DOHH2 (cell line): Measurements from ENCODE around the gene PPFIBP2.

Experiments
- H3F3A ChIP-seq: fragments of 200-600 bp; sonication (generic), shearing (Covaris generic); 2 replicates; pipeline ENCODE4 v1.6.0; 2016; ENCODE audit warnings: antibody characterized with exemption, mild to moderate bottlenecking; ENCODE audit not compliant: control insufficient read depth, insufficient read depth
- H3K27ac ChIP-seq: fragments of 200-600 bp; sonication (generic); 2 replicates; pipeline ENCODE4 v1.5.1; 2014; ENCODE audit warnings: low read depth, mild to moderate bottlenecking, low read length, moderate library complexity
- H3K27me3 ChIP-seq: fragments of 200-600 bp; sonication (generic); 2 replicates; pipeline ENCODE4 v1.6.1; 2014; ENCODE audit warnings: mild to moderate bottlenecking, low read length, mixed read lengths; ENCODE audit not compliant: control insufficient read depth
- H3K36me3 ChIP-seq: fragments of 200-600 bp; sonication (generic); 2 replicates; pipeline ENCODE4 v1.6.1; 2014; ENCODE audit warnings: mild to moderate bottlenecking, low read length, moderate library complexity, mixed read lengths; ENCODE audit not compliant: control insufficient read depth
- H3K4me1 ChIP-seq: fragments of 200-600 bp; sonication (generic); 2 replicates; pipeline ENCODE4 v1.6.1; 2014; ENCODE audit warnings: mild to moderate bottlenecking, low read length, mixed read lengths; ENCODE audit not compliant: control insufficient read depth
- H3K4me2 ChIP-seq: fragments of 200-600 bp; sonication (generic); 2 replicates; pipeline ENCODE4 v1.6.0; 2014; ENCODE audit warnings: mild to moderate bottlenecking, low read length, moderate library complexity
- H3K4me3 ChIP-seq: fragments of 200-600 bp; sonication (generic); 2 replicates; pipeline ENCODE4 v1.5.1; 2014; ENCODE audit warnings: mild to moderate bottlenecking, low read length, mixed read lengths
- H3K79me2 ChIP-seq: fragments of 200-600 bp; sonication (generic); 2 replicates; pipeline ENCODE4 v1.6.1; 2014; ENCODE audit warnings: mild to moderate bottlenecking, low read length, mixed read lengths; ENCODE audit not compliant: control insufficient read depth
- H3K9me2 ChIP-seq: fragments of 200-600 bp; sonication (generic); replicated peaks from 2 replicates; pipeline ENCODE4 v1.6.1; 2014; ENCODE audit warnings: mild to moderate bottlenecking, low read length, mixed read lengths; ENCODE audit not compliant: control insufficient read depth
- H3K9me3 ChIP-seq: fragments of 200-600 bp; sonication (generic); 2 replicates; pipeline ENCODE4 v1.6.1; 2014; ENCODE audit warnings: antibody characterized with exemption, low read length, mixed read lengths; ENCODE audit not compliant: control insufficient read depth, insufficient read depth
- H4K20me1 ChIP-seq: fragments of 200-600 bp; sonication (generic); 2 replicates; pipeline ENCODE4 v1.6.0; 2014; ENCODE audit warnings: low read depth, mild to moderate bottlenecking, antibody characterized with exemption, low read length, moderate library complexity; ENCODE audit not compliant: control insufficient read depth, insufficient read depth
- CTCF ChIP-seq: fragments of 200-600 bp; sonication (generic); IDR thresholded peaks from one replicate; pipeline ENCODE4 v1.5.1; 2014; ENCODE audit warnings: antibody characterized with exemption, mild to moderate bottlenecking, low read depth, low read length; ENCODE audit not compliant: poor library complexity, severe bottlenecking
- EZH2phosphoT487 ChIP-seq: fragments of 200-600 bp; sonication (generic); IDR thresholded peaks from 2 replicates; pipeline ENCODE4 v1.6.1; 2017; ENCODE audit warnings: borderline replicate concordance, mild to moderate bottlenecking, antibody characterized with exemption, low read length, moderate library complexity, mixed read lengths

Gene PPFIBP2

GRCh38 chr11:7527029-7527428 lies 13.2 kb downstream of the PPFIBP2 start:
- Histone ChIP-seq H3K79me2 (peaks cover 38% of the 10 kb centered on the region), H3K4me1 (peaks cover 39% of the 10 kb centered on the region), H3K27me3 (no peaks in the 10 kb centered on the region), H3K4me3 (no peak overlapping the region), H3K27ac (no peak overlapping the region), H3K9me2 (no peaks in the 10 kb centered on the region), H3K36me3 (no peaks in the 10 kb centered on the region), H4K20me1 (no peaks in the 10 kb centered on the region), H3K9me3 (no peaks in the 10 kb centered on the region), H3F3A (no peaks in the 10 kb centered on the region), H3K4me2 (no peak overlapping the region)
- TF ChIP-seq CTCF (no peak), EZH2phosphoT487 (no peak)

GRCh38 chr11:7528514-7529049 lies 14.8 kb downstream of the PPFIBP2 start:
- Histone ChIP-seq H3K79me2 (peaks cover 24% of the 10 kb centered on the region), H3K9me3 (no peaks in the 10 kb centered on the region), H3K9me2 (no peaks in the 10 kb centered on the region), H3K4me1 (peaks cover 30% of the 10 kb centered on the region), H3K4me2 (no peak overlapping the region), H4K20me1 (no peaks in the 10 kb centered on the region), H3K4me3 (no peak overlapping the region), H3F3A (no peaks in the 10 kb centered on the region), H3K27me3 (no peaks in the 10 kb centered on the region), H3K36me3 (no peaks in the 10 kb centered on the region), H3K27ac (no peak overlapping the region)
- no peak for TF ChIP-seq CTCF
- TF ChIP-seq EZH2phosphoT487 = no peak

- H3K36me3 ChIP-seq = no peaks in the 10 kb centered on the region; the same call in 1 of the 2 replicates
- peaks cover 19% of the 10 kb centered on the region for H3K79me2 ChIP-seq
- no peaks in the 10 kb centered on the region for H3K9me2 ChIP-seq
- H3K27me3 ChIP-seq = no peaks in the 10 kb centered on the region
- H3F3A ChIP-seq = no peaks in the 10 kb centered on the region
- no peak overlapping the region for H3K27ac ChIP-seq
- no peak overlapping the region for H3K4me2 ChIP-seq
- no peak for TF ChIP-seq CTCF
- TF ChIP-seq EZH2phosphoT487 = no peak
- no peaks in the 10 kb centered on the region for H4K20me1 ChIP-seq
- peaks cover 34% of the 10 kb centered on the region for H3K4me1 ChIP-seq
- H3K4me3 ChIP-seq = no peak overlapping the region
- no peaks in the 10 kb centered on the region for H3K9me3 ChIP-seq
These were observed 16.3 kb downstream of the PPFIBP2 start for GRCh38 chr11:7530013-7530640.
